Astrocyte (in vitro differentiated cells and primary cell): ENCODE measurements around the gene RALGAPA2.

ENCODE experiments used
- CTCF ChIP-seq: IDR thresholded peaks from 2 replicates; pipeline ENCODE4 v1.5.1; 2011; ENCODE audit warnings: low read depth, mild to moderate bottlenecking, inconsistent platforms, low read length, moderate library complexity; ENCODE audit not compliant: insufficient read depth
- EZH2 ChIP-seq: IDR thresholded peaks from 2 replicates; pipeline ENCODE4 v1.6.1; 2012; ENCODE audit warnings: mild to moderate bottlenecking, low read length, inconsistent platforms; ENCODE audit not compliant: insufficient read depth

- no peak for TF ChIP-seq CTCF
- no peak for TF ChIP-seq EZH2
These were observed 149.9 kb downstream of the RALGAPA2 start for GRCh38 chr20:20562507-20562906.
